ENCODE measurements around the gene TMEM179. TPM values are rescaled to one million over a fixed set of nuclear protein-coding genes. Genes with fewer than 3 reads are reported as not detected.

TMEM179 gene
- total RNA-seq, 1 donor from 2014 or later, result 1.0 TPM

- Histone ChIP-seq H3K9me3 (ENCODE audit: control insufficient read depth in 3 of 3, low read length in 3 of 3) (no peaks in the 10 kb centered on the region), H3K36me3 (ENCODE audit: control insufficient read depth in 3 of 3, insufficient read depth in 3 of 3, low read length in 3 of 3) (no peaks in the 10 kb centered on the region), H3K4me1 (ENCODE audit: control insufficient read depth in 3 of 3, insufficient read depth in 3 of 3, low read length in 3 of 3) (peaks cover 0 to 4% (median under 1%) of the 10 kb centered on the region in 3 donors), H3K4me3 (ENCODE audit: low read length in 3 of 3) (no peak overlapping the region), H3K9ac (ENCODE audit: low read depth in 1 of 3, low read length in 3 of 3) (no peak overlapping the region), H3K27me3 (ENCODE audit: control insufficient read depth in 3 of 3, insufficient read depth in 3 of 3, low read length in 3 of 3) (peaks cover under 1 to 17% (median 15%) of the 10 kb centered on the region in 3 donors), H3K27ac (ENCODE audit: low read depth, low read length) (no peak overlapping the region)
These were observed 40.2 kb upstream of the TMEM179 start for GRCh38 chr14:104644656-104645378.

GRCh38 chr14:104644091-104644635 lies 39.6 kb upstream of the TMEM179 start:
- H3K9me3 ChIP-seq (ENCODE audit: control insufficient read depth in 3 of 3, low read length in 3 of 3), result no peaks in the 10 kb centered on the region
- H3K9ac ChIP-seq (ENCODE audit: low read depth in 1 of 3, low read length in 3 of 3), result no peak overlapping the region
- H3K27ac ChIP-seq (ENCODE audit: low read depth, low read length), result no peak overlapping the region
- no peaks in the 10 kb centered on the region for H3K36me3 ChIP-seq (ENCODE audit: control insufficient read depth in 3 of 3, insufficient read depth in 3 of 3, low read length in 3 of 3)
- peaks cover 6 to 23% (median 20%) of the 10 kb centered on the region in 3 donors for H3K27me3 ChIP-seq (ENCODE audit: control insufficient read depth in 3 of 3, insufficient read depth in 3 of 3, low read length in 3 of 3)
- no peak overlapping the region for H3K4me3 ChIP-seq (ENCODE audit: low read length in 3 of 3)
- peaks cover 0 to 4% (median 0%) of the 10 kb centered on the region in 3 donors for H3K4me1 ChIP-seq (ENCODE audit: control insufficient read depth in 3 of 3, insufficient read depth in 3 of 3, low read length in 3 of 3)

- Histone ChIP-seq H3K27ac (ENCODE audit: low read depth, low read length) (no peak overlapping the region), H3K9me3 (ENCODE audit: control insufficient read depth in 3 of 3, low read length in 3 of 3) (no peaks in the 10 kb centered on the region), H3K27me3 (ENCODE audit: control insufficient read depth in 3 of 3, insufficient read depth in 3 of 3, low read length in 3 of 3) (peaks cover 6 to 31% (median 28%) of the 10 kb centered on the region in 3 donors), H3K4me3 (ENCODE audit: low read length in 3 of 3) (no peak overlapping the region), H3K9ac (ENCODE audit: low read depth in 1 of 3, low read length in 3 of 3) (no peak overlapping the region), H3K4me1 (ENCODE audit: control insufficient read depth in 3 of 3, insufficient read depth in 3 of 3, low read length in 3 of 3) (peaks cover 0 to 4% (median 0%) of the 10 kb centered on the region in 3 donors), H3K36me3 (ENCODE audit: control insufficient read depth in 3 of 3, insufficient read depth in 3 of 3, low read length in 3 of 3) (no peaks in the 10 kb centered on the region)
These were observed 38.7 kb upstream of the TMEM179 start for GRCh38 chr14:104643306-104643705.

GRCh38 chr14:104642540-104642868 lies 37.9 kb upstream of the TMEM179 start:
- Histone ChIP-seq H3K36me3 (ENCODE audit: control insufficient read depth in 3 of 3, insufficient read depth in 3 of 3, low read length in 3 of 3) (no peaks in the 10 kb centered on the region), H3K4me3 (ENCODE audit: low read length in 3 of 3) (no peak overlapping the region), H3K4me1 (ENCODE audit: control insufficient read depth in 3 of 3, insufficient read depth in 3 of 3, low read length in 3 of 3) (peaks cover 0 to 4% (median 0%) of the 10 kb centered on the region in 3 donors), H3K9me3 (ENCODE audit: control insufficient read depth in 3 of 3, low read length in 3 of 3) (no peaks in the 10 kb centered on the region), H3K27me3 (ENCODE audit: control insufficient read depth in 3 of 3, insufficient read depth in 3 of 3, low read length in 3 of 3) (peaks cover 8 to 33% (median 31%) of the 10 kb centered on the region in 3 donors), H3K9ac (ENCODE audit: low read depth in 1 of 3, low read length in 3 of 3) (no peak overlapping the region), H3K27ac (ENCODE audit: low read depth, low read length) (no peak overlapping the region)

- H3K9ac ChIP-seq (ENCODE audit: low read depth in 1 of 3, low read length in 3 of 3), result no peak overlapping the region
- peaks cover 0 to 4% (median 0%) of the 10 kb centered on the region in 3 donors for H3K4me1 ChIP-seq (ENCODE audit: control insufficient read depth in 3 of 3, insufficient read depth in 3 of 3, low read length in 3 of 3)
- H3K27ac ChIP-seq (ENCODE audit: low read depth, low read length), result no peak overlapping the region
- H3K27me3 ChIP-seq (ENCODE audit: control insufficient read depth in 3 of 3, insufficient read depth in 3 of 3, low read length in 3 of 3), result peaks cover 11 to 34% (median 33%) of the 10 kb centered on the region in 3 donors
- no peaks in the 10 kb centered on the region for H3K36me3 ChIP-seq (ENCODE audit: control insufficient read depth in 3 of 3, insufficient read depth in 3 of 3, low read length in 3 of 3)
- no peaks in the 10 kb centered on the region for H3K9me3 ChIP-seq (ENCODE audit: control insufficient read depth in 3 of 3, low read length in 3 of 3)
- no peak overlapping the region for H3K4me3 ChIP-seq (ENCODE audit: low read length in 3 of 3)
These were observed 37.4 kb upstream of the TMEM179 start for GRCh38 chr14:104641753-104642539.

- Histone ChIP-seq H3K9ac (ENCODE audit: low read depth in 1 of 3, low read length in 3 of 3) (no peak overlapping the region), H3K36me3 (ENCODE audit: control insufficient read depth in 3 of 3, insufficient read depth in 3 of 3, low read length in 3 of 3) (no peaks in the 10 kb centered on the region), H3K27ac (ENCODE audit: low read depth, low read length) (no peak overlapping the region), H3K4me1 (ENCODE audit: control insufficient read depth in 3 of 3, insufficient read depth in 3 of 3, low read length in 3 of 3) (peaks cover 0 to 4% (median 0%) of the 10 kb centered on the region in 3 donors), H3K27me3 (ENCODE audit: control insufficient read depth in 3 of 3, insufficient read depth in 3 of 3, low read length in 3 of 3) (peaks cover 14 to 44% (median 39%) of the 10 kb centered on the region in 3 donors), H3K4me3 (ENCODE audit: low read length in 3 of 3) (no peak overlapping the region), H3K9me3 (ENCODE audit: control insufficient read depth in 3 of 3, low read length in 3 of 3) (no peaks in the 10 kb centered on the region)
These were observed 36.1 kb upstream of the TMEM179 start for GRCh38 chr14:104640681-104641080.

GRCh38 chr14:104639885-104640548 lies 35.4 kb upstream of the TMEM179 start:
- Histone ChIP-seq H3K9me3 (ENCODE audit: control insufficient read depth in 3 of 3, low read length in 3 of 3) (no peaks in the 10 kb centered on the region), H3K9ac (ENCODE audit: low read depth in 1 of 3, low read length in 3 of 3) (no peak overlapping the region), H3K27me3 (ENCODE audit: control insufficient read depth in 3 of 3, insufficient read depth in 3 of 3, low read length in 3 of 3) (peaks cover 14 to 49% (median 39%) of the 10 kb centered on the region in 3 donors), H3K4me1 (ENCODE audit: control insufficient read depth in 3 of 3, insufficient read depth in 3 of 3, low read length in 3 of 3) (peaks cover 0 to 4% (median 0%) of the 10 kb centered on the region in 3 donors), H3K36me3 (ENCODE audit: control insufficient read depth in 3 of 3, insufficient read depth in 3 of 3, low read length in 3 of 3) (no peaks in the 10 kb centered on the region), H3K4me3 (ENCODE audit: low read length in 3 of 3) (no peak overlapping the region), H3K27ac (ENCODE audit: low read depth, low read length) (no peak overlapping the region)

- Histone ChIP-seq H3K27me3 (ENCODE audit: control insufficient read depth in 3 of 3, insufficient read depth in 3 of 3, low read length in 3 of 3) (peaks cover 18 to 53% (median 44%) of the 10 kb centered on the region in 3 donors), H3K36me3 (ENCODE audit: control insufficient read depth in 3 of 3, insufficient read depth in 3 of 3, low read length in 3 of 3) (no peaks in the 10 kb centered on the region), H3K9me3 (ENCODE audit: control insufficient read depth in 3 of 3, low read length in 3 of 3) (no peaks in the 10 kb centered on the region), H3K4me3 (ENCODE audit: low read length in 3 of 3) (no peak overlapping the region), H3K4me1 (ENCODE audit: control insufficient read depth in 3 of 3, insufficient read depth in 3 of 3, low read length in 3 of 3) (peaks cover 0 to 4% (median 0%) of the 10 kb centered on the region in 3 donors), H3K9ac (ENCODE audit: low read depth in 1 of 3, low read length in 3 of 3) (no peak overlapping the region), H3K27ac (ENCODE audit: low read depth, low read length) (no peak overlapping the region)
These were observed 34.9 kb upstream of the TMEM179 start for GRCh38 chr14:104639471-104639870.

GRCh38 chr14:104638927-104639450 lies 34.4 kb upstream of the TMEM179 start:
- no peaks in the 10 kb centered on the region for H3K36me3 ChIP-seq (ENCODE audit: control insufficient read depth in 3 of 3, insufficient read depth in 3 of 3, low read length in 3 of 3)
- peaks cover 18 to 58% (median 47%) of the 10 kb centered on the region in 3 donors for H3K27me3 ChIP-seq (ENCODE audit: control insufficient read depth in 3 of 3, insufficient read depth in 3 of 3, low read length in 3 of 3)
- H3K9me3 ChIP-seq (ENCODE audit: control insufficient read depth in 3 of 3, low read length in 3 of 3), result no peaks in the 10 kb centered on the region
- H3K27ac ChIP-seq (ENCODE audit: low read depth, low read length), result no peak overlapping the region
- H3K4me3 ChIP-seq (ENCODE audit: low read length in 3 of 3), result no peak overlapping the region
- no peak overlapping the region for H3K9ac ChIP-seq (ENCODE audit: low read depth in 1 of 3, low read length in 3 of 3)
- H3K4me1 ChIP-seq (ENCODE audit: control insufficient read depth in 3 of 3, insufficient read depth in 3 of 3, low read length in 3 of 3), result peaks cover 0 to 4% (median 0%) of the 10 kb centered on the region in 3 donors
